T-helper 2 cell treated with Interferon-gamma antibody and Interleukin-4, amounts not matched to agents 100 ng/mL and 5 ng/mL, for 36 hours (primary cell): ENCODE data around the gene B2M. TPM values are rescaled to one million over a fixed set of nuclear protein-coding genes. Genes with fewer than 3 reads are reported as not detected.

ENCODE experiments used
- intact Hi-C: fragments of 100-400 bp; cut with micrococcal nuclease; formaldehyde crosslinking; loops from one replicate; pipeline ENCODE4 v1.15.1; 2023
- total RNA-seq: library from RNA; stranded (reverse); gene quantifications from 2 replicates; pipeline ENCODE4 v1.2.3, GENCODE V29; 2022

B2M gene
- total RNA-seq, 1 donor from 2014 or later: 6,268 TPM

DNA sequence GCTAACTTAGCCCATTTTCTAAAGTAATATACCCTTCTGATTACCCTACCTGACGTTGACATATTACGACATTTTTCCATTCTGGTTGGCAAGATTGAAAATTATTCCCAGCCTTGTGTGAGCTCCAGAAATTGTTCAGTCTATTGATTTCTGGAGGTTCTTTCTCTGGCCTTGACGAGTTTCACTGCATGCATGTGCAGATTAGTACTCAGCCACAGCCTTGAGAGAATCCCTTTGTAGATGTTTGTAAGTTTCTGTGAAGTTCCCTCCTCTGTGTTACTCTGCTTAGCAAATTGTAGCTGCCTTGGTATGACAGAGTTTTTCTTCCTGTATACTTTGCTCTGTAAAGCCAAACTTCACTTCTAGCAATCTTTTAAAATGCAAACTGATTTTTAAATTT is 52.5 kb downstream of the B2M start:
- intact Hi-C loops: no loop called here

DNA sequence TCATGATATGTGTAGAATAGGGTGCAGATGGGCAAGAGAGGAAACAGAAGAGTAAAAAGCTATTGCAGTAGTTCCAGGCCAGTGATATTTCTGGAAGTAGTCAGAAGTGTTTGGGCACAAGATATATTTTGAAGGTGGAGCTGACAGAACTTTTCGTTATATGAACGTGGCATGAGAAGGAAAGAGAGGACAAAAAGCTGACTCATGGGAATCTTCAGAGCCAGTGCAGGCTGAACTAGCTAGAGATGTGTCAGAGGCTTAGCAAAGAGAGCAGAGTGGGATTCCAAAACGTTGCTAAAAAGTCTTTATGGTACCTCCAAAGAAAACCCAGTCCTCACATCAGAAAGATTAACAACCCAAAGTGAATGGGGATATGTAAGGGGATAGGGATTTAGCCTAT is 53.7 kb downstream of the B2M start:
- intact Hi-C loops: no loop called here

Other genes starting within 250 kb of the B2M start
- 96.3 and 102 TPM in 2 replicates for gene EIF3J, start 174.4 kb upstream of the B2M start, total RNA-seq
- gene SPG11, start 47.9 kb upstream of the B2M start, total RNA-seq: 72.2 and 76.7 TPM in 2 replicates
- 20.8 and 22.5 TPM in 2 replicates for gene PATL2, start 194 bp upstream of the B2M start, total RNA-seq
- 55.7 and 66.2 TPM in 2 replicates for gene TRIM69, start 25.0 kb downstream of the B2M start, total RNA-seq
- not detected in 2 replicates for gene TERB2, start 245.2 kb downstream of the B2M start, total RNA-seq